ENCODE results near the gene KCNIP4.

KCNIP4 gene

DNA sequence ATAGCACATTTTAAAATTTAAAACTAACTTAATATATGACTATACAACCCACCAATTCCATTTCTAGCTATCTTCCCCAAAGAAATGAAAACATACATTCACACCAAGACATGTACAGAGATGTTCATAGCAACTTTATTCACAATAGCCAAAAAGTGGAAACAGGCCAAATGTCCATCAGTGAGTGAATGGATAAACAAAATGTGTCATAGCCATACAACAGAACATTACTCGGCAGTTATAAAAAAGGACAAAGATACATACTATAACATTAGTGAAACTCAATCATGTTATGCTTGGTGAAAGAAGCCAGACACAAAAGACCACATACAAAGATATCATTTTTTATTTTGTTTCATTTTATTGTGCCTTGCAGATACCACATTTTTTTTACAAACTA, 851.5 kb downstream of the KCNIP4 start:
- no peaks in the 10 kb centered on the region for H3K27me3 ChIP-seq (ENCODE audit: control insufficient read depth in 1 of 2, insufficient read depth in 2 of 2, low read length in 2 of 2)
- no peaks in the 10 kb centered on the region for H3K9me3 ChIP-seq (ENCODE audit: low read length)
- H3K4me1 ChIP-seq (ENCODE audit: insufficient read depth, low read length): no peaks in the 10 kb centered on the region
- H3K27ac ChIP-seq (ENCODE audit: low read depth, low read length): no peak overlapping the region
- no peak overlapping the region for H3K4me3 ChIP-seq (ENCODE audit: low read depth in 1 of 2, low read length in 2 of 2)
- H3K9ac ChIP-seq (ENCODE audit: low read length): no peak overlapping the region
- H3K36me3 ChIP-seq (ENCODE audit: insufficient read depth, low read length): no peaks in the 10 kb centered on the region

DNA sequence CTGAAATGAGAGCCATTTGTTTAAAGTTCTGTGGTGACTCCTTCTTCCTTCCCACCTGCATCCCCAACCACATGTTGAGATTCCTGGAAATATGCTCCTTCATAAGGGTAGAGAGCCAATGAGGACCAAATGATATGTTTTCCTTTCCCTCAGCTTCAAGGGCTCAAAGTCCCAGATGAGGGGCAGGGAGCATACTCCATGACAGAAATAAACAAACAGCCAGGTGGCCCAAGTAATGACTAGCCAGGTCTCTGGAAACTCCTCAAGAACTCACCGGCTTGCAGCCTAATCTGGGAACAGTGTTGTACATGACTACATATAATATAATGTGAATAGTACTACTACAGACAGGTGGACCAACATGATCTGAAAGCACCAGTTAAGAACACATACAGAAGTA, 856.0 kb downstream of the KCNIP4 start:
- Histone ChIP-seq H3K4me1 (ENCODE audit: insufficient read depth, low read length) (no peaks in the 10 kb centered on the region), H3K9me3 (ENCODE audit: low read length) (no peaks in the 10 kb centered on the region), H3K36me3 (ENCODE audit: insufficient read depth, low read length) (no peaks in the 10 kb centered on the region), H3K27ac (ENCODE audit: low read depth, low read length) (no peak overlapping the region), H3K4me3 (ENCODE audit: low read depth in 1 of 2, low read length in 2 of 2) (no peak overlapping the region), H3K27me3 (ENCODE audit: control insufficient read depth in 1 of 2, insufficient read depth in 2 of 2, low read length in 2 of 2) (no peaks in the 10 kb centered on the region), H3K9ac (ENCODE audit: low read length) (no peak overlapping the region)

DNA sequence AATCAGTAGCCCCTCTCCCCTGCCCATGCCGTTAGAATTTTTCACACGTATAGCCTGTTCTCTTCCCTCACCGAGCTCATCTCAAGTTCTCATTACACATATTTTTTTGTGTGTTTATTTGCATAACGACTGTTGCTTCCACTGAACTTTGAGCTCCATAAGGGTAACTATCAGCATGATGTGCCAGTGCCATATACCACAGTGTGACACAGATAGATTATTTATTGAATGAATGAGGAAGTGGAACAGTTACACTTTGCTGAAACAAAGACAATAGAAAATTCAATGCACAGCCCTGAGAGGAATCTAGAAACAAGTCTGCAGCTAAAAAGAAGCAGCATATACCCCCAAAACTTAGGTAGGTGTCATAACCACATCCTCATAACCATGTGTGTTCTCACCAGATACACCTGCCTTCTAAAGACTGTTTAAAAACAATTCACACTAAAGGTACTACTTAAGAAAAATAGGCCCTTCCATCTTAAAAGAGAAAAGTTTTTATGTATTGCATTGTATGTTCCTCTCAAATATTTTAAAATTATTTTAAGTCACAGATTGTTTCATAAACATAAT, 858.4 kb downstream of the KCNIP4 start:
- H3K4me1 ChIP-seq (ENCODE audit: insufficient read depth, low read length): no peaks in the 10 kb centered on the region
- no peaks in the 10 kb centered on the region for H3K9me3 ChIP-seq (ENCODE audit: low read length)
- H3K36me3 ChIP-seq (ENCODE audit: insufficient read depth, low read length): no peaks in the 10 kb centered on the region
- H3K9ac ChIP-seq (ENCODE audit: low read length): no peak overlapping the region
- H3K4me3 ChIP-seq (ENCODE audit: low read depth in 1 of 2, low read length in 2 of 2): no peak overlapping the region
- H3K27ac ChIP-seq (ENCODE audit: low read depth, low read length): no peak overlapping the region
- H3K27me3 ChIP-seq (ENCODE audit: control insufficient read depth in 1 of 2, insufficient read depth in 2 of 2, low read length in 2 of 2): no peaks in the 10 kb centered on the region

DNA sequence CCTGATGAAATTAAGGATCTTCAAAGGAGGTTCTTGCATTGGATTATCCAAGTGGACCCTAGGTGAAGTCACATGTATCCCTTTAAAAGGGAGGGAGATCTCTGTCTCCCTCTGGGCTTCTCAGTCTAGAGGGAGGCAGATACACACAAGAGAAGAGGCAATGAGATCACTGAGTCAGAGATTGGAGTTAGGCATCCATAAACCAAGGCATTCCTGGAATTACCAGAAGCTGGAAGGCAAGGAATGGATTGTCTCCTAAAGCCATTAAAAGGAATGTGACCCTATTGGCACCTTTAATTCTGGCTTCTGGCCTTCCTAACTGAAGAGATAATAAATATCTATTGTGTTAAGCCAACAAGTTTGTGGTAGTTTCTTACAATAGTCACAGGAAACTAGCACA, 865.2 kb downstream of the KCNIP4 start:
- H3K4me3 ChIP-seq (ENCODE audit: low read depth in 1 of 2, low read length in 2 of 2): no peak overlapping the region
- H3K9me3 ChIP-seq (ENCODE audit: low read length): no peaks in the 10 kb centered on the region
- H3K36me3 ChIP-seq (ENCODE audit: insufficient read depth, low read length): no peaks in the 10 kb centered on the region
- H3K4me1 ChIP-seq (ENCODE audit: insufficient read depth, low read length): no peaks in the 10 kb centered on the region
- H3K27ac ChIP-seq (ENCODE audit: low read depth, low read length): no peak overlapping the region
- no peaks in the 10 kb centered on the region for H3K27me3 ChIP-seq (ENCODE audit: control insufficient read depth in 1 of 2, insufficient read depth in 2 of 2, low read length in 2 of 2)
- H3K9ac ChIP-seq (ENCODE audit: low read length): no peak overlapping the region

DNA sequence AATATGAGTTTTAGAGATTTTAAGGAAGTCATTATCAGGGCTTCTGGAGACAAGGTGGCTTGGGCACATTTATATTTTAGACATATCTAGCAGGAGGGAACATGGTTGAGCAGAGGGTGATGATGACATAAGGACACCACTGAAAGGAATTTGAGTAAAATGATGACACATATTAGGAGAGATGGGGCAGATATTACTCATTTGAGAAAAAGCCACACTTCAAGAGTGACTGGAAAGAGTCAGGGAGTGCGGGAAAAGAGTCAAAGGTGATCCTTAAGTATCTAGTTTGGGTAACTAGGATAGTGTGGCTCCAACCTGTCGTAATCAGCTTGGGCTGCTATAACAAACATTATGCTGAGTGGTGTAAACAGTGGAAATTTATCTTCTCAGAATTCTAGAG, 870.6 kb downstream of the KCNIP4 start:
- no peak overlapping the region for H3K9ac ChIP-seq (ENCODE audit: low read length)
- H3K27me3 ChIP-seq (ENCODE audit: control insufficient read depth in 1 of 2, insufficient read depth in 2 of 2, low read length in 2 of 2): no peaks in the 10 kb centered on the region
- H3K27ac ChIP-seq (ENCODE audit: low read depth, low read length): no peak overlapping the region
- no peaks in the 10 kb centered on the region for H3K36me3 ChIP-seq (ENCODE audit: insufficient read depth, low read length)
- no peaks in the 10 kb centered on the region for H3K4me1 ChIP-seq (ENCODE audit: insufficient read depth, low read length)
- no peak overlapping the region for H3K4me3 ChIP-seq (ENCODE audit: low read depth in 1 of 2, low read length in 2 of 2)
- H3K9me3 ChIP-seq (ENCODE audit: low read length): no peaks in the 10 kb centered on the region

DNA sequence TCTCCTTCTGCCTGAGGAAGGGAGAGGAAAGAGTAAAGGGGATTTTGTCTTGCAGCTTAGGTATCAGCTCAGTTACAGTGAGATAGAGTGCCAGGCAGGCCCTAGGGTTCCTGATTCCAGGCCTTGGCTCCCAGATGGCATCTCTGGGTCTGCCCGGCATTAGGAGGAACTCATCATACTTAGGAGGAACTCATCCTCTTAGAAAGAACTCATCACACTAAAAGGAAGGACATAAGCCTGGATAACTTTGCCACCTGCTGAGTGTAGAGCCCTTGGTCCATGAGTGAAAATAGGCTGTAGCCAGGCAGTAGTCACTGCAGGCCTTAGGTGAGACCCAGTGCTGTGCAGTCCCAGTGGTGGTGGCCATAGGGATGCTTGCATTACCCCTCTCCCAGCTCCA, 881.2 kb downstream of the KCNIP4 start:
- Histone ChIP-seq H3K9me3 (ENCODE audit: low read length) (no peaks in the 10 kb centered on the region), H3K36me3 (ENCODE audit: insufficient read depth, low read length) (no peaks in the 10 kb centered on the region), H3K27ac (ENCODE audit: low read depth, low read length) (no peak overlapping the region), H3K4me3 (ENCODE audit: low read depth in 1 of 2, low read length in 2 of 2) (no peak overlapping the region), H3K4me1 (ENCODE audit: insufficient read depth, low read length) (no peaks in the 10 kb centered on the region), H3K27me3 (ENCODE audit: control insufficient read depth in 1 of 2, insufficient read depth in 2 of 2, low read length in 2 of 2) (no peaks in the 10 kb centered on the region), H3K9ac (ENCODE audit: low read length) (no peak overlapping the region)

DNA sequence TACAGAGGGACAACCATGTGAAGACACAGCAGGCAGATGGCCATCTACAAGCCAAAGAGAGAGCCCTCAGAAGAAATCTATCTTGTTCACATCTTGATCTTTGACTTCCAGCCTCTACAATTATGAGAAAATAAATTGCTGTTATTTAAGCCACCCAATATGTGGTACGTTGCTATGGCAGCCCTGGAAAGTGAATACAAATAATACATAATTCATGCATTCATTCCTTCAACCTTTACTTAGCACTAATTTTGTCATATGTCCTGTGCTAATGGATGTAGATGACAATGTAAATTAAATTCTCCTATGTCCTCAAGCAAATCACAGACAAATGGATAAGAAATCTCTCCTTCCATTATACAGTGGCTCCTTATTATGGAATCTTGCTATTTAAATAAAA, 886.7 kb downstream of the KCNIP4 start:
- Histone ChIP-seq H3K27ac (ENCODE audit: low read depth, low read length) (no peak overlapping the region), H3K4me3 (ENCODE audit: low read depth in 1 of 2, low read length in 2 of 2) (no peak overlapping the region), H3K9me3 (ENCODE audit: low read length) (no peaks in the 10 kb centered on the region), H3K9ac (ENCODE audit: low read length) (no peak overlapping the region), H3K27me3 (ENCODE audit: control insufficient read depth in 1 of 2, insufficient read depth in 2 of 2, low read length in 2 of 2) (no peaks in the 10 kb centered on the region), H3K4me1 (ENCODE audit: insufficient read depth, low read length) (no peaks in the 10 kb centered on the region), H3K36me3 (ENCODE audit: insufficient read depth, low read length) (no peaks in the 10 kb centered on the region)

DNA sequence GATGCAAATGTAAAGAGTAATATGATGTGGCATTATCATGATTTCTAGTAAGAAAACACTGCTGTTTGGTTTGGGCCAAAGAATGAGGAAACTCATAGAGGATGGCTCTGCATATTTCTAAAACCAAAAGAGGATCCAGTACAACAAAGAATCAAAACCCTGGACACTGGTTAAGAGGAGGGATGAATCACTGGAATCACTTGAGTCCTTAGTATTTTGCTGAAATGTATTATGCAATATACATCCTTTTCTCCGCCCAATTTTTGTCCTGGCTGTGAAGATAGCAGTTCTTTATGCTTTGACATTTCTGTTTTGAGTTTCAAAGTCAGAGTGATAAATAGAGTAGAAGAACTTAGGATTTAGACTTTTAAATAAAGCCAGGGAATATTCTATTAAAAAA, 902.4 kb downstream of the KCNIP4 start:
- Histone ChIP-seq H3K36me3 (ENCODE audit: insufficient read depth, low read length) (no peaks in the 10 kb centered on the region), H3K4me1 (ENCODE audit: insufficient read depth, low read length) (no peaks in the 10 kb centered on the region), H3K4me3 (ENCODE audit: low read depth in 1 of 2, low read length in 2 of 2) (no peak overlapping the region)

DNA sequence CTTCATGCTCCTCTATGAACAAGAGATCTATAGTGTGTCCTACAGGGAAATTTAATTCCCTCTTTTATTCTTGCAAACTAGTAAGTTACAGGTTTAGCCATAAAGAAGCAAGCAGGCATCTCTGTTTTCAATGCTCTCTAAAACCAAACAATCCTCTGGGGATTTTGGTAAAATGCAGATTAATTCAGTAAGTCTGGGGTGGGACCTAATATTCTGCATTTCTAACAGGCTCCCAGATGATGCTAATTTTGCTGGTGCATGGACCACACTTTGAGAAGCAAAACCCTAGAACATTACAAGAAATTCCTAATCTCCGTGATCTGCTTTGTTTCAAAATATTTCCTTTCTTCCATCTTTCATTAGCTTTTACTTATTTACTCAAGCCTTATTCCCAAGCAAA, 903.5 kb downstream of the KCNIP4 start:
- H3K9me3 ChIP-seq (ENCODE audit: low read length): no peaks in the 10 kb centered on the region
- H3K4me1 ChIP-seq (ENCODE audit: insufficient read depth, low read length): no peaks in the 10 kb centered on the region
- H3K4me3 ChIP-seq (ENCODE audit: low read depth in 1 of 2, low read length in 2 of 2): no peak overlapping the region
- no peaks in the 10 kb centered on the region for H3K27me3 ChIP-seq (ENCODE audit: control insufficient read depth in 1 of 2, insufficient read depth in 2 of 2, low read length in 2 of 2)
- H3K27ac ChIP-seq (ENCODE audit: low read depth, low read length): no peak overlapping the region
- H3K9ac ChIP-seq (ENCODE audit: low read length): no peak overlapping the region
- H3K36me3 ChIP-seq (ENCODE audit: insufficient read depth, low read length): no peaks in the 10 kb centered on the region

More for the DNA sequence above, 902.4 kb downstream of the KCNIP4 start:
- H3K9me3 ChIP-seq (ENCODE audit: low read length): no peaks in the 10 kb centered on the region
- H3K27me3 ChIP-seq (ENCODE audit: control insufficient read depth in 1 of 2, insufficient read depth in 2 of 2, low read length in 2 of 2): no peaks in the 10 kb centered on the region
- H3K27ac ChIP-seq (ENCODE audit: low read depth, low read length): no peak overlapping the region
- no peak overlapping the region for H3K9ac ChIP-seq (ENCODE audit: low read length)

DNA sequence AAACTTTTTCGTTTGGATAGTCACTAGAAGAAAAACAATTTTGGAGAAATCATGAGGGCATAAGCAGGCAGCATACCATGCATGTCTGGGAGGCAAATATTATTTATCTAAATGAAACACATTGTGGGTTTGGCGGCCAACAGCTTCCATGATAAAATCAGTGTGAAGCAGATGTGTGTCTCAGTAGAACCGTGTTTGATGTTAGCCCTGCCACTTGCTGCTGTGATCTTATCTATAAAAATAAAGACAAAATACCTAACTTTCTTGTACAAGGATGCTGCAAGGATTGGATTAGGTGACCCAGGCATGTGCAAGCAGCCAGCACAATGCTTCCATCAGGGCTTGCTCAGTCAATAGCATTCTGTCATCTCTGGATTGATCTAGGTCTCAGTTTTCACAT, 906.9 kb downstream of the KCNIP4 start:
- Histone ChIP-seq H3K9me3 (ENCODE audit: low read length) (no peaks in the 10 kb centered on the region), H3K9ac (ENCODE audit: low read length) (no peak overlapping the region), H3K27ac (ENCODE audit: low read depth, low read length) (no peak overlapping the region)

DNA sequence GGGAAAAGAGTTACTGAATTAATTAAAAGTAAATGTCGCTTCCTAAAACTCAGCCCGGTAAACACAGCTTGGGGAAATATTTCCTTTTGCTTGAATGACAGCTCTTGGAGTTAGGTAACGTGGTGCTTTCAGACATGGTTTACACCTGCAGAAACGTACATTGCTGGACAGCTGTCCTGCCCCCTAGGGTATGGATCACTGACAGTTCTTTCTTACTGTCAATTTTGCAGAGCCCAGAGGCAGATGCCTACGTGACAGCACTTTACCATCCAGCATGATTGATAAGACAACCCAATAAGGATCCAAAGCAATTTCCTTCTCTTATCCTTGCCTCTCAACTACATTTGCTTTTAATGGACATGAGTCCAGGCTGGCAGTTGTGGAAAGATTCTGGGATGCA, 913.8 kb downstream of the KCNIP4 start:
- Histone ChIP-seq H3K9me3 (ENCODE audit: low read length) (no peaks in the 10 kb centered on the region), H3K4me3 (ENCODE audit: low read depth in 1 of 2, low read length in 2 of 2) (no peak overlapping the region), H3K36me3 (ENCODE audit: insufficient read depth, low read length) (no peaks in the 10 kb centered on the region), H3K9ac (ENCODE audit: low read length) (no peak overlapping the region), H3K4me1 (ENCODE audit: insufficient read depth, low read length) (no peaks in the 10 kb centered on the region), H3K27ac (ENCODE audit: low read depth, low read length) (no peak overlapping the region), H3K27me3 (ENCODE audit: control insufficient read depth in 1 of 2, insufficient read depth in 2 of 2, low read length in 2 of 2) (no peaks in the 10 kb centered on the region)

More for the DNA sequence above, 906.9 kb downstream of the KCNIP4 start:
- no peaks in the 10 kb centered on the region for H3K4me1 ChIP-seq (ENCODE audit: insufficient read depth, low read length)
- no peaks in the 10 kb centered on the region for H3K36me3 ChIP-seq (ENCODE audit: insufficient read depth, low read length)
- H3K4me3 ChIP-seq (ENCODE audit: low read depth in 1 of 2, low read length in 2 of 2): no peak overlapping the region
- H3K27me3 ChIP-seq (ENCODE audit: control insufficient read depth in 1 of 2, insufficient read depth in 2 of 2, low read length in 2 of 2): no peaks in the 10 kb centered on the region

DNA sequence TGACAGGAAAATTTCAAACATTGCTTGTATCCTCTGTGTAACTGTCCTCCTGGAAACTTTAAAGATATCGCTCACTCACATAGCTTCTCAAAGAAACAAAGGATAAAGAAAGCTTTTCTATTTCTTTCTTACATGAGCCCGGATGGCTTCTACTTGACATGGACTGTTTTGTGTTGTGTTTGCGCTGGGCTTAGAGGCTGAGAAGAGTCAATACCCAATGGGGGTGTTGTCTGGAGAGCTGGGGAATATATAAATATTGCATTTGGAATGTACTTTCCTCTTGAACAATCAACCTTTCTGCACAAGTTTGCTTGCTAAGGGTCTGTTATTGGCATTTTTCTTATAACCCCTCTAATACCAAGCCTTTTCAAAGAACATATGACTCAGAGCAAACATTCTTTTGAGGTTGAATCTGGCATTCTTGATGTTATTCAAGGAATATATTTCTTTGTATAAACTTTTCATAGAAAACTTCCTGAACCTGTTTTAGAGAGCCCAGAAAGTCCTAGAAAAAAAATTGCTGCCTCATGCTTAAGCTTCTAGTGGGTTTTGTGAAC, 916.4 kb downstream of the KCNIP4 start:
- no peak overlapping the region for H3K9ac ChIP-seq (ENCODE audit: low read length)
- H3K4me3 ChIP-seq (ENCODE audit: low read depth in 1 of 2, low read length in 2 of 2): no peak overlapping the region
- no peak overlapping the region for H3K27ac ChIP-seq (ENCODE audit: low read depth, low read length)
- H3K4me1 ChIP-seq (ENCODE audit: insufficient read depth, low read length): no peaks in the 10 kb centered on the region
- no peaks in the 10 kb centered on the region for H3K9me3 ChIP-seq (ENCODE audit: low read length)
- H3K36me3 ChIP-seq (ENCODE audit: insufficient read depth, low read length): no peaks in the 10 kb centered on the region
- H3K27me3 ChIP-seq (ENCODE audit: control insufficient read depth in 1 of 2, insufficient read depth in 2 of 2, low read length in 2 of 2): no peaks in the 10 kb centered on the region
